Panc1 (cell line): ENCODE measurements around the gene RALGPS2.

Experiments used
- POLR2AphosphoS5 ChIP-seq: IDR thresholded peaks from 2 replicates; pipeline ENCODE4 v1.6.1; 2012; ENCODE audit warnings: mild to moderate bottlenecking, low read depth, low read length, moderate library complexity
- SIN3A ChIP-seq: IDR thresholded peaks from 2 replicates; pipeline ENCODE4 v1.6.1; 2012; ENCODE audit warnings: low read depth, mild to moderate bottlenecking, low read length, moderate library complexity, borderline replicate concordance; ENCODE audit not compliant: insufficient read depth
- TCF7L2 ChIP-seq: IDR thresholded peaks from 2 replicates; pipeline ENCODE4 v1.6.1; 2011; ENCODE audit warnings: mild to moderate bottlenecking, low read depth, low read length, inconsistent platforms
- TF ChIP-seq, protein P1 (sequence below): fragments of 450-650 bp; IDR thresholded peaks from 2 replicates; pipeline ENCODE4 v1.5.1; 2017; ENCODE audit warnings: mild to moderate bottlenecking

DNA sequence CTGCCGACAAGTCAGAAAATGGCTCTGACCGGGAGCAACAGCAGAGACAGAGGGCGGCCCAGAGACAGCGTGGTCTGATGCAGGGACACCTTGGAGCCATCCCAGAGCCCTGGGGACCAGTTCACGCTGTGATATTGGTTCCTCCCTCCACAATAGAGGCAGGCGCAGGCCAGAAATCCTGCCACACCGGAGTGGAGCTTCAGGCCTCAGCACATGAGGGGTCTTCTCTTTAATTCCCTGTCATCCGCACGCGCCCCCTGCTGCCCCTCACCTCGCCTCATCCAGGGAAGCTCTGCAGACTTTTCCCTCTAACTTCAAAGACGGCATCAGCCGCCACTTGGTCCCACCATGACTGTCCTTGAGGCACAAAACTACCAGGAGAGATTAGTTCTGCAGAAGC lies 221.4 kb downstream of the RALGPS2 start:
- TF ChIP-seq POLR2AphosphoS5 (no peak), TCF7L2 (no peak), SIN3A (no peak)
- TF ChIP-seq, protein P1, sequence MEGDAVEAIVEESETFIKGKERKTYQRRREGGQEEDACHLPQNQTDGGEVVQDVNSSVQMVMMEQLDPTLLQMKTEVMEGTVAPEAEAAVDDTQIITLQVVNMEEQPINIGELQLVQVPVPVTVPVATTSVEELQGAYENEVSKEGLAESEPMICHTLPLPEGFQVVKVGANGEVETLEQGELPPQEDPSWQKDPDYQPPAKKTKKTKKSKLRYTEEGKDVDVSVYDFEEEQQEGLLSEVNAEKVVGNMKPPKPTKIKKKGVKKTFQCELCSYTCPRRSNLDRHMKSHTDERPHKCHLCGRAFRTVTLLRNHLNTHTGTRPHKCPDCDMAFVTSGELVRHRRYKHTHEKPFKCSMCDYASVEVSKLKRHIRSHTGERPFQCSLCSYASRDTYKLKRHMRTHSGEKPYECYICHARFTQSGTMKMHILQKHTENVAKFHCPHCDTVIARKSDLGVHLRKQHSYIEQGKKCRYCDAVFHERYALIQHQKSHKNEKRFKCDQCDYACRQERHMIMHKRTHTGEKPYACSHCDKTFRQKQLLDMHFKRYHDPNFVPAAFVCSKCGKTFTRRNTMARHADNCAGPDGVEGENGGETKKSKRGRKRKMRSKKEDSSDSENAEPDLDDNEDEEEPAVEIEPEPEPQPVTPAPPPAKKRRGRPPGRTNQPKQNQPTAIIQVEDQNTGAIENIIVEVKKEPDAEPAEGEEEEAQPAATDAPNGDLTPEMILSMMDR = no peak
